ENCODE measurements around the gene ZBTB39. TPM values are rescaled to one million over a fixed set of nuclear protein-coding genes. Genes with fewer than 3 reads are reported as not detected.

ZBTB39 gene
- total and polyA plus RNA-seq, 2 experiments from 2014 or later = 1.5 to 3.9 TPM

- peaks cover 22% of the 10 kb centered on the region; the same call in 1 of the 2 replicates for H3F3A ChIP-seq (ENCODE audit: insufficient read depth)
- TF ChIP-seq EZH2 (IDR thresholded peaks at IDR 0.05; ENCODE audit: insufficient read depth, poor library complexity, severe bottlenecking) (no peak), EZH2phosphoT487 (IDR thresholded peaks at IDR 0.05; ENCODE audit: insufficient read depth, low read depth) (no peak)
- in situ Hi-C loops (cut with MboI) = no loop called here
- no peaks in the 10 kb centered on the region; the same call in 1 of the 2 replicates for H4K20me1 ChIP-seq (ENCODE audit: insufficient read depth)
- no peak overlapping the region for H2AFZ ChIP-seq
- no peaks in the 10 kb centered on the region for H3K9me2 ChIP-seq (ENCODE audit: insufficient read depth)
- no peak overlapping the region for H3K4me2 ChIP-seq (ENCODE audit: unreplicated experiment)
- no peak for DNase-seq
- peaks cover 8% of the 10 kb centered on the region; the same call in 1 of the 2 replicates for H3K36me3 ChIP-seq (ENCODE audit: low read depth)
- H3K4me3 ChIP-seq = no peak overlapping the region
- 83 to 85% methylated on average over 13 of the region's 13 CpGs for WGBS, 2 experiments (ENCODE audit: low coverage in 1 of 2, low lambda C conversion rate in 2 of 2, missing lambda C conversion rate in 2 of 2)
- peaks cover 18% of the 10 kb centered on the region for H3K4me1 ChIP-seq (ENCODE audit: insufficient read depth)
- peaks cover 59% of the 10 kb centered on the region for H3K79me2 ChIP-seq (ENCODE audit: insufficient read depth)
- H3K9ac ChIP-seq = no peak overlapping the region
- no peaks in the 10 kb centered on the region for H3K27me3 ChIP-seq (replicated peaks; ENCODE audit: insufficient read depth)
- H3K9me3 ChIP-seq (ENCODE audit: low read depth) = no peaks in the 10 kb centered on the region
- no peak overlapping the region for H3K27ac ChIP-seq
Measured at GRCh38 chr12:57003395-57003794, 3.0 kb downstream of the ZBTB39 start.

- H3K9ac ChIP-seq = no peak overlapping the region
- no peaks in the 10 kb centered on the region for H3K27me3 ChIP-seq (replicated peaks; ENCODE audit: insufficient read depth)
- WGBS, 2 experiments (ENCODE audit: low coverage in 1 of 2, low lambda C conversion rate in 2 of 2, missing lambda C conversion rate in 2 of 2) = 44 to 45% methylated on average over 13 of the region's 13 CpGs
- no peaks in the 10 kb centered on the region for H3K9me3 ChIP-seq (ENCODE audit: low read depth)
- no peak overlapping the region for H3K4me3 ChIP-seq
- peaks cover 18% of the 10 kb centered on the region for H3K4me1 ChIP-seq (ENCODE audit: insufficient read depth)
- in situ Hi-C loops (cut with MboI) = no loop called here
- DNase-seq = peak; percentile 69
- H3K4me2 ChIP-seq (ENCODE audit: unreplicated experiment) = no peak overlapping the region
- H3K27ac ChIP-seq = no peak overlapping the region
- H4K20me1 ChIP-seq (ENCODE audit: insufficient read depth) = no peaks in the 10 kb centered on the region; the same call in 1 of the 2 replicates
- H3K36me3 ChIP-seq (ENCODE audit: low read depth) = peaks cover 8% of the 10 kb centered on the region; the same call in 1 of the 2 replicates
- peaks cover 62% of the 10 kb centered on the region for H3K79me2 ChIP-seq (ENCODE audit: insufficient read depth)
- H2AFZ ChIP-seq = no peak overlapping the region
- TF ChIP-seq EZH2 (IDR thresholded peaks at IDR 0.05; ENCODE audit: insufficient read depth, poor library complexity, severe bottlenecking) = no peak
- TF ChIP-seq EZH2phosphoT487 (IDR thresholded peaks at IDR 0.05; ENCODE audit: insufficient read depth, low read depth) = no peak
- no peaks in the 10 kb centered on the region for H3K9me2 ChIP-seq (ENCODE audit: insufficient read depth)
- peaks cover 22% of the 10 kb centered on the region; the same call in 1 of the 2 replicates for H3F3A ChIP-seq (ENCODE audit: insufficient read depth)
Measured at GRCh38 chr12:57001448-57001906, 4.9 kb downstream of the ZBTB39 start.

GRCh38 chr12:57000393-57000792, 6.0 kb downstream of the ZBTB39 start:
- 26 to 35% methylated on average over 1 of the region's 1 CpG for WGBS, 2 experiments (ENCODE audit: low coverage in 1 of 2, low lambda C conversion rate in 2 of 2, missing lambda C conversion rate in 2 of 2)
- Histone ChIP-seq H3K79me2 (ENCODE audit: insufficient read depth) (peaks cover 57% of the 10 kb centered on the region), H3F3A (ENCODE audit: insufficient read depth) (peaks cover 22% of the 10 kb centered on the region; the same call in 1 of the 2 replicates), H3K9me3 (ENCODE audit: low read depth) (no peaks in the 10 kb centered on the region), H3K27me3 (replicated peaks; ENCODE audit: insufficient read depth) (no peaks in the 10 kb centered on the region), H3K36me3 (ENCODE audit: low read depth) (peaks cover 8% of the 10 kb centered on the region; the same call in 1 of the 2 replicates), H3K4me1 (ENCODE audit: insufficient read depth) (peaks cover 17% of the 10 kb centered on the region), H3K4me3 (no peak overlapping the region), H2AFZ (no peak overlapping the region), H3K4me2 (ENCODE audit: unreplicated experiment) (no peak overlapping the region), H3K9me2 (ENCODE audit: insufficient read depth) (no peaks in the 10 kb centered on the region), H4K20me1 (ENCODE audit: insufficient read depth) (no peaks in the 10 kb centered on the region; the same call in 1 of the 2 replicates), H3K9ac (no peak overlapping the region), H3K27ac (no peak overlapping the region)
- in situ Hi-C loops (cut with MboI) = no loop called here
- TF ChIP-seq EZH2 (IDR thresholded peaks at IDR 0.05; ENCODE audit: insufficient read depth, poor library complexity, severe bottlenecking) (no peak), EZH2phosphoT487 (IDR thresholded peaks at IDR 0.05; ENCODE audit: insufficient read depth, low read depth) (no peak)
- DNase-seq = peak; percentile 67

- peaks cover 48% of the 10 kb centered on the region for H3K79me2 ChIP-seq (ENCODE audit: insufficient read depth)
- peak; percentile 55 for DNase-seq
- no peak overlapping the region for H2AFZ ChIP-seq
- WGBS, 2 experiments (ENCODE audit: low coverage in 1 of 2, low lambda C conversion rate in 2 of 2, missing lambda C conversion rate in 2 of 2) = 81 to 85% methylated on average over 4 of the region's 4 CpGs
- in situ Hi-C loops (cut with MboI) = no loop called here
- H3K9ac ChIP-seq = no peak overlapping the region
- H3K4me3 ChIP-seq = no peak overlapping the region
- H3K27ac ChIP-seq = no peak overlapping the region
- TF ChIP-seq EZH2phosphoT487 (IDR thresholded peaks at IDR 0.05; ENCODE audit: insufficient read depth, low read depth) (no peak), EZH2 (IDR thresholded peaks at IDR 0.05; ENCODE audit: insufficient read depth, poor library complexity, severe bottlenecking) (no peak)
- no peaks in the 10 kb centered on the region for H3K9me2 ChIP-seq (ENCODE audit: insufficient read depth)
- H3K9me3 ChIP-seq (ENCODE audit: low read depth) = no peaks in the 10 kb centered on the region
- H3K4me2 ChIP-seq (ENCODE audit: unreplicated experiment) = no peak overlapping the region
- peaks cover 8% of the 10 kb centered on the region; the same call in 1 of the 2 replicates for H3K36me3 ChIP-seq (ENCODE audit: low read depth)
- H3K4me1 ChIP-seq (ENCODE audit: insufficient read depth) = peaks cover 11% of the 10 kb centered on the region
- peaks cover 22% of the 10 kb centered on the region; the same call in 1 of the 2 replicates for H3F3A ChIP-seq (ENCODE audit: insufficient read depth)
- H3K27me3 ChIP-seq (replicated peaks; ENCODE audit: insufficient read depth) = no peaks in the 10 kb centered on the region
- H4K20me1 ChIP-seq (ENCODE audit: insufficient read depth) = no peaks in the 10 kb centered on the region; the same call in 1 of the 2 replicates
Measured at GRCh38 chr12:56999456-56999855, 6.9 kb downstream of the ZBTB39 start.

Measured in GM23248 (cell line).